AG10803 (cell line): ENCODE results near the gene ZNF813.
"Not testable (repeated sequence)": the region's sequence is repeated elsewhere in the genome, so short reads cannot be mapped to it uniquely, and the experiment has no call there.

Experiments used
- DNase-seq: peaks from one replicate; pipeline ENCODE4 v3.0.0; 2010; ENCODE audit warnings: low read depth
- H3K4me3 ChIP-seq: 2 replicates; pipeline ENCODE4 v1.5.1; 2011; ENCODE audit warnings: mild to moderate bottlenecking, low read length, control low read depth
- TF ChIP-seq, protein P1 (sequence below): conservative IDR thresholded peaks from 2 replicates; pipeline ENCODE4 v1.5.1; 2011; ENCODE audit warnings: mild to moderate bottlenecking, low read length, control low read depth, inconsistent platforms

ZNF813 gene

DNA sequence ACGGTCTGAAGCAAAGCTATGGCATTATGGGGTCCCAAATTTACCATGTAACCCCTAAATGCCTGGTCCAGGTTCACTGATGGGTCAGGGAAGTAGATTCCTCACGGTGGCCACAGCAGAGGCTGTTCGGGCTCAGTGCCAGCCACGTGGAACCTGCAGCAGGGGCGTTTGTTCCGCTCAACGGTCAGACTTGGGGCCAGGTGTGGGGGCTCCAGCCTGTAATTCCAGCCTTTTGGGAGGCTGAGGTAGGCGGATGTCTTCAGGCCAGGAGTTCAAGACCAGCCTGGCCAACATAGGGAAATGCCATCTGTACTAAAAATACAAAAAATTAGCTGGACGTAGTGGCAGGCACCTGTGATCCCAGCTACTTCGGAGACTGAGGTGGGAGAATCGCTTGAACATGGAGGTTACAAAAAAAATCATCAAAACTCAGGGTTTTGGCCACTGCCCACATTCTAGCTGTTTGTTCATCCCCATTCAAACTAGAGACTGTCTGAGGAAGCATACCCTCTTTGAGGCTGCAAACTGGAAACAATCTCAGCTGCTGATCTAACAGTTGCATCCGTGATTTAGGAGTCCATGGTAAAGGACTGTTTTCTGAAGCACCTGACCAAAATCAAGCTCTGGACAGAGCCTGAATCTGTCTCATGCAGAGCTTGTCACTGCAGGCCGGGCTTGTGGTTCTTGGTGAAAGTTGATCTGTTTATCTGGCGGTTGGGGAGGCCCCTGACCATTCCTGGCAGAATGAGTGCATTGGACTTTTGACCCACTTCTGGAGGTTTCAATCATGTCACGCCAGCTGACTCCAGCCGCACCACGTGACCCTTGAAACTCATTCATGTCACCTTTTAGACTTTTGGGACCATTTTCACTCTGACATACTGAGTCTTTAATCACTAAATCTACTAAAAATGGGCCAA lies 40.2 kb downstream of the ZNF813 start:
- TF ChIP-seq, protein P1, sequence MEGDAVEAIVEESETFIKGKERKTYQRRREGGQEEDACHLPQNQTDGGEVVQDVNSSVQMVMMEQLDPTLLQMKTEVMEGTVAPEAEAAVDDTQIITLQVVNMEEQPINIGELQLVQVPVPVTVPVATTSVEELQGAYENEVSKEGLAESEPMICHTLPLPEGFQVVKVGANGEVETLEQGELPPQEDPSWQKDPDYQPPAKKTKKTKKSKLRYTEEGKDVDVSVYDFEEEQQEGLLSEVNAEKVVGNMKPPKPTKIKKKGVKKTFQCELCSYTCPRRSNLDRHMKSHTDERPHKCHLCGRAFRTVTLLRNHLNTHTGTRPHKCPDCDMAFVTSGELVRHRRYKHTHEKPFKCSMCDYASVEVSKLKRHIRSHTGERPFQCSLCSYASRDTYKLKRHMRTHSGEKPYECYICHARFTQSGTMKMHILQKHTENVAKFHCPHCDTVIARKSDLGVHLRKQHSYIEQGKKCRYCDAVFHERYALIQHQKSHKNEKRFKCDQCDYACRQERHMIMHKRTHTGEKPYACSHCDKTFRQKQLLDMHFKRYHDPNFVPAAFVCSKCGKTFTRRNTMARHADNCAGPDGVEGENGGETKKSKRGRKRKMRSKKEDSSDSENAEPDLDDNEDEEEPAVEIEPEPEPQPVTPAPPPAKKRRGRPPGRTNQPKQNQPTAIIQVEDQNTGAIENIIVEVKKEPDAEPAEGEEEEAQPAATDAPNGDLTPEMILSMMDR: no peak
- DNase-seq: no peak
- no peak overlapping the region for H3K4me3 ChIP-seq

DNA sequence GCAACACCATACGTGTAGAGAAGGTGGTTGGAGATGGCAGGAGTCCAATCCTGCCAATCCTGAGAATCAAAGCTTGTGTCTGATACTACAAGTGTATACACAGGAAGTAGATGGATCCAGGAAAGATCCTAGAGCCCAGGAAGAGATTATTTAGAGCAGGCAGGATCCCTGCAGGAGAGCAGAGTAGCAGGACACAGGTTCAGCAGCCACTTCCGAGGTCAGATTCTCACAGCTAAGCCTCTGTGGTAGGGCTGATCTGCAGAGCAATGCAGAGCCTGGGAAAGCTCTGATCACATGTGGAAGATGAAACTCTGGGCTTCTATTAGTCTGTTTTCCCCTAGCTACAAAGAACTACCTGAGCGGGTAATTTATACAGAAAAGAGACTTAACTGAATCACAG lies 41.9 kb downstream of the ZNF813 start:
- TF ChIP-seq, protein P1: no peak
- no peak for DNase-seq
- H3K4me3 ChIP-seq: no peak overlapping the region

DNA sequence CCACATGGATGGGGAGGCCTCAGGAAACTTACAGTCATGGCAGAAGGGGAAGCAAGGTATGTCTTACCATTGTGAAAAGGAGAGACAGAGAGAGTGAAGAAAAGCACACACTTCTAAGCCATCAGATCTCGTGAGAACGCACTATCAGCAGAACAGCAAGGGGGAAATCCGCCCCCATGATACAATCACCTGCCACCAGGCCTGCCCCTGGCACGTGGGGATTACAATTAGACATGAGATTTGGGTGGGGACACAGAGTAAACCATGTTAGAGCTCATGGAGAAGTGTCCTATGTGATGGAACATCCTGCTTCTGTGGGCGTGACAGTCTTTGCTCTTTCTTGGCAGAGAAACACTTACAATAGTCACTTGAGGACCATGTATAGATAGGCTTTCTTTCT lies 42.3 kb downstream of the ZNF813 start:
- TF ChIP-seq, protein P1: no peak
- DNase-seq: no peak

DNA sequence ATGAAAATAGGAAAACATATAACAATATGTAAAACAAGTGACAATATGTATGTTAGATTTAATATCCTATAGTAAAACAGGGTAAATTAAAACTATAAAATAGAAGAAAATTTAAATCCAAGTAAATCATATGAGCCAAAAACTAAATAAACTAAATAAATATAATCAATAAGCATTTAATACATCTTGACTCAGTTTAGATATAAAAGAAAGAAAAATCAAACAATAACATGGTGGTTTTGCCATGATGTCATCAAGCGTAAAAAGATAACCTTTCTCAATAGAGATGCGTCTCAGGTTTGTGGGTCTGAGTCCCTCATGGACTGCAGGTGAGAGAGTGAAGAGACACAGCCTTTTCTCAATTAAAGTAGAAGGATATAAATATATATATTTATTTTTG lies 43.8 kb downstream of the ZNF813 start:
- DNase-seq: no peak
- TF ChIP-seq, protein P1: no peak

More for the DNA sequence above, 42.3 kb downstream of the ZNF813 start:
- no peak overlapping the region for H3K4me3 ChIP-seq

DNA sequence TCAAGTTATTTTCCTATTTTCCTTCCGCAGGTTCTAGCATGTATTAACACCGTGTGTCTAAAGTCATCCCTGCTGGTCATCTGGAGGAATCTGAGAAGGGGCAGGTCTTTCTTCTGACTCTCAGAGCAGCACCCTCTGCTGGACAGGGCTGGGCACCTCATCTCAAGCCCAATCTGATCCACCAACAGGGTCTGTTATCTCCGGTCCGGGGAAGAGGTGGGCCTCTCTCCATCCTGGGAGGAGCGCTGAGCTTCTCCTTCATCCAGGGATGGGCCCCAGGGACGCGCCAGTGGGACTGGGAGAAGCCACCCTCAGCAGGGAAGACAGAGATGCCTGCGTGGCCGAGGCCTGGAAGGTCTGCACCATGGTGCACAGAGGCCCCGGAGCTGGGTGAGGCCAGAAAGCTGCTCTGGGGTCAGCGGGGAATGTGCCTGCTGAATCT lies 44.4 kb downstream of the ZNF813 start:
- H3K4me3 ChIP-seq: no peak overlapping the region
- TF ChIP-seq, protein P1: peak; percentile 74
- DNase-seq: peak; percentile 61

More for the DNA sequence above, 43.8 kb downstream of the ZNF813 start:
- no peak overlapping the region for H3K4me3 ChIP-seq

DNA sequence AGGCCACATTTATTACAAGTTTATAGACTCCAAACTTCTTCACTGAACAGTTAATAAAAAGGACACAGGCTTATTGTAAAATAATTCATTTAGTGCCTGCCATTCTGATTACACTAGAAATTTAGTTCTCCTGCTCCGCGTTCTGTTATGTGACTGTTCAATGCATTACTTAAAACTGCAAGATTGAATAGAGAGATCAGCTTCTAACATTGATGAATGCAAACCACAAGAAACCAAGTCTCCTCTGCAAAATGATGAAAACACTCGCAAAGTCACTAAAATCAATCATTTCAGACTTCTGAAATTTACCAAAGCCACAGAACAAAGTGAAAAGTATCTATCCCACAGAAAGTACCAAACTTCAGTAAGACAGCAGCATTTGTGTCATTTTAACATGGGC lies 47.5 kb downstream of the ZNF813 start:
- DNase-seq, H3K4me3 ChIP-seq: not testable (repeated sequence)

DNA sequence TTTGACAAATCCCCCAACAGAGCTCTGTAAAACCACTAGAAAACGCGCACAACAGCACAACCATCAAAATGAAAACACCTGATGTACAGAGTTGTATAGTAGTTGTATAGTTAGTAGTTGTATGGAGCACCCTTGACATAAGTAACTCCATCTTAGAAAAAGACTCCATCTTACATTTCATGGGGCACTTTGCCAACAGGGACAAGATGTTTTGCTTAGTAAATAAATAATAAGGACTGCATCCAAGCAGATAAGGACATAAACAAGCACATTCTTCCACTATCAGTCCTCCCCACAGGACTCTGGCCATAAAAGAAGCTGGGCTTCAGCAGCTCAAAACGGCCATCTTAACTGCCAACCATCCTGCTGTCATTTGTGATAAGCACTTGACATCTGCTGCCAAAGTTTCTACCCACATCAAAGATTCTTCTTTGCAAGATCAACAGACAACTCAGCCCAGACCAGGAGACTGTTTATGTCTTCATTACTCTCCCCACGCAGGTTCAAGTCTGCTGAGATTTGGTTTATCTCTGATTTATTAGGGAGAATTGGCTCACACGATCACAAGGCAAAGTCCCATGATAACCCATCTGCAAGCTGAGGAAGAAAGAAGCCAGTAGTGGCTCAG lies 49.7 kb downstream of the ZNF813 start:
- no peak for DNase-seq
- TF ChIP-seq, protein P1: no peak
- no peak overlapping the region for H3K4me3 ChIP-seq
